DND-41 (cell line): ENCODE measurements around the gene GPR151.

Source experiments
- ATAC-seq: fragments of 200-7000 bp; cut with Tn5 transposase; 3 replicates; pipeline ENCODE4 v1.9.1; 2021; ENCODE audit warnings: low read depth; ENCODE audit not compliant: insufficient read depth
- DNase-seq: peaks from one replicate; pipeline ENCODE4 v3.0.0-alpha.2; 2020
- H2AFZ ChIP-seq: 2 replicates; pipeline ENCODE4 v1.6.0; 2012; ENCODE audit warnings: low read depth, low read length
- H3K27ac ChIP-seq: 2 replicates; pipeline ENCODE4 v1.5.1; 2012; ENCODE audit warnings: low read length, inconsistent platforms
- H3K27me3 ChIP-seq: fragments of 200-600 bp; sonication (generic); 2 replicates; pipeline ENCODE4 v1.6.0; 2012; ENCODE audit warnings: low read length, mild to moderate bottlenecking, inconsistent platforms; ENCODE audit not compliant: insufficient read depth, poor library complexity
- H3K36me3 ChIP-seq: 2 replicates; pipeline ENCODE4 v1.5.1; 2012; ENCODE audit warnings: low read length, inconsistent platforms; ENCODE audit not compliant: insufficient read depth
- H3K4me1 ChIP-seq: 2 replicates; pipeline ENCODE4 v1.5.1; 2012; ENCODE audit warnings: mild to moderate bottlenecking, low read length; ENCODE audit not compliant: insufficient read depth
- H3K4me2 ChIP-seq: 2 replicates; pipeline ENCODE4 v1.6.0; 2012; ENCODE audit warnings: mild to moderate bottlenecking, moderate library complexity, low read length, inconsistent platforms; ENCODE audit not compliant: insufficient read depth
- H3K4me3 ChIP-seq, 2 experiments: fragments of 200-600 bp in 1 of 2; shearing (Covaris generic) in 1 of 2; 2 replicates each; pipeline ENCODE4 v1.5.1; 2012 to 2016; ENCODE audit warnings: inconsistent platforms in 2 of 2, low read length in 2 of 2, mild to moderate bottlenecking in 2 of 2, low read depth in 1 of 2, moderate library complexity in 1 of 2
- H3K79me2 ChIP-seq: 2 replicates; pipeline ENCODE4 v1.6.0; 2012; ENCODE audit warnings: low read length, inconsistent platforms; ENCODE audit not compliant: insufficient read depth
- H3K9ac ChIP-seq: 2 replicates; pipeline ENCODE4 v1.6.0; 2012; ENCODE audit warnings: low read depth, mild to moderate bottlenecking, inconsistent platforms, low read length, moderate library complexity
- H3K9me3 ChIP-seq: 2 replicates; pipeline ENCODE4 v1.5.1; 2012; ENCODE audit warnings: low read length, moderate library complexity, mild to moderate bottlenecking, inconsistent platforms; ENCODE audit not compliant: insufficient read depth, severe bottlenecking
- H4K20me1 ChIP-seq: 2 replicates; pipeline ENCODE4 v1.6.0; 2012; ENCODE audit warnings: low read length; ENCODE audit not compliant: insufficient read depth
- EZH2 ChIP-seq: IDR thresholded peaks from 3 replicates; pipeline ENCODE4 v1.6.1; 2012; ENCODE audit warnings: borderline replicate concordance, low read depth, mild to moderate bottlenecking, moderate library complexity, low read length, inconsistent platforms; ENCODE audit not compliant: severe bottlenecking
- TF ChIP-seq, protein P1 (sequence below): IDR thresholded peaks from 2 replicates; pipeline ENCODE4 v1.5.1; 2012; ENCODE audit warnings: borderline replicate concordance, low read length, moderate library complexity, mild to moderate bottlenecking; ENCODE audit not compliant: poor library complexity, severe bottlenecking; ENCODE audit errors: extremely low read depth

Gene GPR151

DNA sequence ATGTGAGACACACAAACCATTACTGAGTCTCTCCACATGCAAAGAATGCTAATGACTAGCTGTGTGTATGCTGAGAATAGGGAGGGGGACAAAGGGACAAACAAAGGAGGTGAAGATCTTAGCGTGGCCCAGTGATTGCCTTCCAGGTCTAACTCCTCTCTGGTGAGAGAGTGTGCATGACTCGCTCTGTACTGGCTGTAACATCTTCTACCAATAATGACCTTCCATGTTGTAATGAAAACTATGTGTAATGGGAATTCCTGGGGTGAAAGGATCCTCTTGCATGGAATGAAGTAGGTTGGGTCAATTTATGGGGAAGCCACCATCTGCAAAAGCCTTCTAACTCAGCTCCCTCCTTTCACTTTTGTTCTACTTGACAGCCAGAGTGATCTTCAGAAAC lies 24.4 kb upstream of the GPR151 start:
- H3K9ac ChIP-seq, result no peak overlapping the region
- H4K20me1 ChIP-seq, result no peaks in the 10 kb centered on the region
- H3K4me1 ChIP-seq, result no peaks in the 10 kb centered on the region
- no peak overlapping the region for H2AFZ ChIP-seq
- no peak overlapping the region for H3K4me2 ChIP-seq
- H3K79me2 ChIP-seq, result no peaks in the 10 kb centered on the region
- H3K4me3 ChIP-seq, result no peak overlapping the region
- DNase-seq, result no peak
- H3K27ac ChIP-seq, result no peak overlapping the region
- TF ChIP-seq, protein P1, sequence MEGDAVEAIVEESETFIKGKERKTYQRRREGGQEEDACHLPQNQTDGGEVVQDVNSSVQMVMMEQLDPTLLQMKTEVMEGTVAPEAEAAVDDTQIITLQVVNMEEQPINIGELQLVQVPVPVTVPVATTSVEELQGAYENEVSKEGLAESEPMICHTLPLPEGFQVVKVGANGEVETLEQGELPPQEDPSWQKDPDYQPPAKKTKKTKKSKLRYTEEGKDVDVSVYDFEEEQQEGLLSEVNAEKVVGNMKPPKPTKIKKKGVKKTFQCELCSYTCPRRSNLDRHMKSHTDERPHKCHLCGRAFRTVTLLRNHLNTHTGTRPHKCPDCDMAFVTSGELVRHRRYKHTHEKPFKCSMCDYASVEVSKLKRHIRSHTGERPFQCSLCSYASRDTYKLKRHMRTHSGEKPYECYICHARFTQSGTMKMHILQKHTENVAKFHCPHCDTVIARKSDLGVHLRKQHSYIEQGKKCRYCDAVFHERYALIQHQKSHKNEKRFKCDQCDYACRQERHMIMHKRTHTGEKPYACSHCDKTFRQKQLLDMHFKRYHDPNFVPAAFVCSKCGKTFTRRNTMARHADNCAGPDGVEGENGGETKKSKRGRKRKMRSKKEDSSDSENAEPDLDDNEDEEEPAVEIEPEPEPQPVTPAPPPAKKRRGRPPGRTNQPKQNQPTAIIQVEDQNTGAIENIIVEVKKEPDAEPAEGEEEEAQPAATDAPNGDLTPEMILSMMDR, result no peak
- TF ChIP-seq EZH2, result no peak
- H3K36me3 ChIP-seq, result no peaks in the 10 kb centered on the region
- ATAC-seq, result no peak
- no peaks in the 10 kb centered on the region for H3K9me3 ChIP-seq
- peaks cover 4% of the 10 kb centered on the region for H3K27me3 ChIP-seq

DNA sequence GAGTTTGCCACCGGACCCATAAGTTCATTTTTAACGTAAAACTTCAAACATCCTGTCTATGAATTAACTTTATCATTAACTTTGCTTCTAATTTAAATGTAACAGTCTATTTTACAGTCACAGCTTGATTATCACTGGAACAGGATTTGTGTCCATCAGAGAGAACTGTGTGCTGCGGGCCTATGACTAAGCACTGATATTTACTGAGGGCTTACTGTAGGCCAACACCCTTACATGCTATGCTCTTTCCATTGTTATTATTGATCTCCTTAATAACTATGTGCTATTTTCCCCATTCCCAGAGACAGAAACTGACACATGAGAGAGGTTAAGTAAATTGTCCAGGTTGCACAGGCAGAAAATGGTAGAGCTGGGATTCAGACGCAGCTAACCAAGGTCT lies 24.0 kb upstream of the GPR151 start:
- no peak for TF ChIP-seq EZH2
- TF ChIP-seq, protein P1, result no peak
- H4K20me1 ChIP-seq, result no peaks in the 10 kb centered on the region
- H3K9ac ChIP-seq, result no peak overlapping the region
- H3K4me2 ChIP-seq, result no peak overlapping the region
- no peaks in the 10 kb centered on the region for H3K36me3 ChIP-seq
- no peaks in the 10 kb centered on the region for H3K79me2 ChIP-seq
- DNase-seq, result no peak
- no peaks in the 10 kb centered on the region for H3K4me1 ChIP-seq
- peaks cover 4% of the 10 kb centered on the region for H3K27me3 ChIP-seq
- no peak overlapping the region for H3K27ac ChIP-seq
- no peak overlapping the region for H3K4me3 ChIP-seq
- H3K9me3 ChIP-seq, result no peaks in the 10 kb centered on the region
- H2AFZ ChIP-seq, result no peak overlapping the region
- no peak for ATAC-seq

DNA sequence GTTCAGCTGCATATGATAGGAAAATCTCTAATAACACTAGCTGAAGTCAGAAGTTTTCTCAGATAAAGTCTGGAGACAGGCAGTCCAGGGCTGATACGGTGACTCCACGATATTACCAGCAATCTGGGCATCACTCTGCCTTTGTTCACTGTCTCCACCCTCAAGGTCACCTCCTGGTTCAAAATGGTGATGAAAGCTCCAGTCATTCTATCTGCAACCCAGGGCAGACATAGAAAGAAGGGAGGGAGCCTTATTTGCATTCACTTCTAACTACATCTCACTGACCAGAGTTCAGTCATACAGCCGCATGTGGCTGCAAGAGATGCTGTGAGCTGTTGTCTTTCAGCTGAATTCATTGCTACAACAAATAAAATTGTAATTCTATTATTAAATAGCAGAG lies 22.4 kb upstream of the GPR151 start:
- Histone ChIP-seq H3K79me2 (no peaks in the 10 kb centered on the region), H3K9ac (no peak overlapping the region), H3K27me3 (peaks cover 4% of the 10 kb centered on the region), H2AFZ (no peak overlapping the region), H3K4me2 (no peak overlapping the region), H4K20me1 (no peaks in the 10 kb centered on the region), H3K9me3 (no peaks in the 10 kb centered on the region), H3K27ac (no peak overlapping the region), H3K4me3 (no peak overlapping the region), H3K4me1 (no peaks in the 10 kb centered on the region), H3K36me3 (no peaks in the 10 kb centered on the region)
- ATAC-seq (no peak), DNase-seq (no peak)
- no peak for TF ChIP-seq EZH2
- TF ChIP-seq, protein P1, result no peak

DNA sequence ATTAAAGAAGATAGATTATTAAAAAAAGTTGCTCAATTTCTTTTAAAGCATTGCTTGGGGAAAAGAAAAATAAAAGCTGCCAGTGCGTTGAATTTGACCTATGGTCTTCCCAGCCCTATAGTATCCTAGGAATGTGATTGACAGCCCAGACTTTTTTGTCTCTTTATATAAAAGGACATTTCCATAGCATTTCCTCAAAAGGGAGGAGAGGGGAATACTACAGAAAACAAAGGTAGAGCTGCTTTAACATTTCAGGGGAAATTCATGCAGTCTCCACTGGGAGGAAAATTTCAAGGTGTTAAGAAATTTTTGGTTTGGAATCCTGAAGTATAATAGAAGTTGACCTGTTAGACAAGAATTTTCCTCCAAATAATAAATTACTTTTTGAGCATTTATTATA lies 17.9 kb upstream of the GPR151 start:
- no peaks in the 10 kb centered on the region for H4K20me1 ChIP-seq
- no peaks in the 10 kb centered on the region for H3K4me1 ChIP-seq
- no peaks in the 10 kb centered on the region for H3K36me3 ChIP-seq
- H3K27ac ChIP-seq, result no peak overlapping the region
- DNase-seq (no peak), ATAC-seq (no peak)
- H3K4me2 ChIP-seq, result no peak overlapping the region
- H3K79me2 ChIP-seq, result no peaks in the 10 kb centered on the region
- H3K9me3 ChIP-seq, result no peaks in the 10 kb centered on the region
- H2AFZ ChIP-seq, result no peak overlapping the region
- H3K27me3 ChIP-seq, result peaks cover 4% of the 10 kb centered on the region
- no peak overlapping the region for H3K9ac ChIP-seq
- TF ChIP-seq EZH2, result no peak
- TF ChIP-seq, protein P1, result no peak
- H3K4me3 ChIP-seq, result no peak overlapping the region
